HG03064 (cell line): ENCODE results near the gene FAM83F.

ENCODE experiments used
- ATAC-seq: cut with Tn5 transposase; IDR thresholded peaks from one replicate; pipeline ENCODE4 v1.9.1; 2021; ENCODE audit warnings: low read depth; ENCODE audit not compliant: unreplicated experiment

Gene FAM83F

DNA sequence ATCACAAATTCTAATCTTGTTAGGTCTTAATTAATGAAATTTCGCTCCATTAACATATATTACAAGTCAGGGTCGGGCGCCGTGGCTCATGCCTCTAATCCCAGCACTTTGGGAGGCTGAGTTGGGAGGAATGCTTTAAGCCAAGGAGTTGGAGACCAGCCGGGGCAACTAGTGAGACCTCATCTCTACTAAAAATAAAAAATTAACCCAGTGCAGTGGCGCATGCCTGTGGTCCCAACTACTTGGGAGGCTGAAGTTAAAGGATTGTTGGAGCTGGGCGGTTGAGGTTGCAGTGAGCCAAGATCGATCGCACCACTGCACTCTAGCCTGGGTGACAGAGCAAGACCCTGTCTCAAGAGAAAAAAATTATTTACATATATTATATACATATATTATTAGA lies 32.7 kb upstream of the FAM83F start:
- no peak for ATAC-seq

DNA sequence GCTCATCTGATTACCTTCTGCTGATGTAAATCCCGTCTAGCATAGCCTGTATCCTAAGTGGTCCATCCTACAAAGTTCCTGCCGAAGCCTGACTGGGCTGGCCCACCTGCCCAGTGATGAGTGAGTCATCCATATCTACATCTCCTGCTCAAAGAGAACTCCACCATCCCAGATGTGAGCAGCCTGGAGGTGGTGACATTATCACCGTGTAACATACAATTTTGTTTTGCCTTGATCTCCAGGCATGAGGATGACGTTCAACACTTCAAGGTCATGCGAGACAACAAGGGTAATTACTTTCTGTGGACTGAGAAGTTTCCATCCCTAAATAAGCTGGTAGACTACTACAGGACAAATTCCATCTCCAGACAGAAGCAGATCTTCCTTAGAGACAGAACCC lies 29.0 kb upstream of the FAM83F start:
- ATAC-seq = no peak

DNA sequence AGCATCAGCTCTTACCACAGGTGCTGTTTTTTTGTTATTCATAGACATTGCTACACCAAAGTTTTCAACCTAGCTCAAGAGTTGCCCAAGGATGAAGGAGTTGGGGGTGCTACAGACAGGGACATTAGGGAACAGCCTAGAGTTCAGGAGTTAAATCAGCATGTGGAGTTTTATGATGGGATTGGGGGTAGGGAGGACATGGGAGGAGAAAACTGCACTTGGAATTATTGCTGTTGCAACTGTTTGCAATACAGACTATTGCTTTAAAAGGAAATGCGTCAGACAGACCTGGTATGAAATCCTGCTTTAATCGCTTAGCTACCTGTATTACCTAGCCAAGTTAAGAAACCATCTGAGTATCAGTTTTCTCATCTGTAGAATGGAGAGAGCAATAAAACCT lies 28.3 kb upstream of the FAM83F start:
- no peak for ATAC-seq

GRCh38 chr22:39967103-39967829 lies 27.5 kb upstream of the FAM83F start:
- no peak for ATAC-seq

GRCh38 chr22:39967996-39968972 lies 26.5 kb upstream of the FAM83F start:
- no peak for ATAC-seq

DNA sequence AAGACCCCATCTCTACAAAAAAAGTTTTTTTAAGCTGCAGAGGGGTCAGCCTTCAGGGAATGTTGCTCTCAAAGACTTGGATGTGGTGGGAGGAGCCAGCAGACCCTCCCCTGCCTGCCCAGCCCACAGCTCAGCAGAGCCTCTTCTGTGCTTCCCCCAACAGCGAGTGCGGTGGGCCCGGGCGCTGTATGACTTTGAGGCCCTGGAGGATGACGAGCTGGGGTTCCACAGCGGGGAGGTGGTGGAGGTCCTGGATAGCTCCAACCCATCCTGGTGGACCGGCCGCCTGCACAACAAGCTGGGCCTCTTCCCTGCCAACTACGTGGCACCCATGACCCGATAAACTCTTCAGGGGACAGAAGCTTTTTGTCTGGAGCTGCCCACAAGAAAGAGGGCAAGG lies 24.0 kb upstream of the FAM83F start:
- ATAC-seq = no peak

DNA sequence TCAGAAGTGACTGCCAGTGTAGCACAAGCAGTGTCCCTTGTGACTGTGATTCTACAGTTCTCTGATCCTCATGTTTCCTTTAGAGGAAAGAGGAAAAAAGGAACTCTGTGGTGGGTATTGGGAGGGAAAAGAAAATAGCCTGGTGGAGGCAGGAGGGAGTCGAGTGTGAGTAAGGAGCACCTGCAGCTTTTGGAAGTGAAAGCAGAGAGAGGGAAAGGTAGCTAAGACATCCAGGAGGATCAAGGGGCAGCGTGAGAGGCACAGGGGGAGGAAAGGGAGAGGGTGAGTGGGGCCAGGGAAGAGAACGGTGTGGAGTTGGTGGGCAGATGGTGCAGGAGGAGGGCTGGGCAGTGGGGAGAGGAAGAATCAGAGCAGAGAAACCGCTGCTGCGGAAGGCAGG lies 22.1 kb upstream of the FAM83F start:
- ATAC-seq = no peak

- ATAC-seq = no peak
Observed at GRCh38 chr22:39973656-39974055, 21.1 kb upstream of the FAM83F start.

GRCh38 chr22:39974065-39974464 lies 20.7 kb upstream of the FAM83F start:
- ATAC-seq = no peak

- ATAC-seq = no peak
Observed at GRCh38 chr22:39979048-39979447, 15.7 kb upstream of the FAM83F start.

GRCh38 chr22:39979458-39979857 lies 15.3 kb upstream of the FAM83F start:
- no peak for ATAC-seq

DNA sequence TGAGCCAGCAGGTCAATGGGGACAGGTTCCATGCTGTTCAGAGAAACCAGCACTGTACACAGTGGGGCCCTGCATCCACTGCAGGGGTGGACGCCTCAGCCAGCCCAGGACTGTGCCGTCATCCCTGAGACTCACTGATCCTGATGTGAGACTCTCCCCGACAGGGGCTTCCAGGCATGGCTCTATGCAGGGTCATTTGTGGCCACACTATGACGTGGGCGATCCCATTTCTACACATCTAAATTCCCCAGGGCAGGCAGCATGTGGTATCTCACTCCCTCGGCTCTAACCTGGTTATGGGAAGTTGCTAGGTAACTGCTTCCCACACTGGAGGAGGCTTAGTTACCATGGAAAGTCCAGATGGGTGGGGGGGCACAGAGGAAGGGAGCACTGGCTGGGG lies 14.2 kb upstream of the FAM83F start:
- ATAC-seq = no peak

- no peak for ATAC-seq
Observed at GRCh38 chr22:39983346-39983745, 11.4 kb upstream of the FAM83F start.

DNA sequence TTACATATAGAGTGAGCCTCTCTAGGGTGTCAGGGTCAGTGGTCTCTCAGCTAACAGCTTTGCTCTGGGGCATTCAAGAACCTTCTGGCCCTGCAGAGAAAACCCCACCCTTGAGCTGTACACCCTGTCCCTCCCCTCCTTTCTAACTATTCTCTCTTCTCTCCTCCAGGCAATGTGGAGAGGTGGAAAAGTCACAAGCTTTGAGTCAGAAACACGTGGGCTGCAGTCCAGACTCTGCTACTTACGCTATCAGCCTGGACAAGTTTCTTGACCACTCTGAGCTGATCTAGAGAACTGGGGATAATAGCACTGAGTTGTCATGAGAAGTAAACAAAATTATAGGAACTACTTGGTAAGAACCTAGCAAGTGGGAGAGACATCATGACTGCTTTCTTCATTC lies 10.7 kb upstream of the FAM83F start:
- no peak for ATAC-seq

DNA sequence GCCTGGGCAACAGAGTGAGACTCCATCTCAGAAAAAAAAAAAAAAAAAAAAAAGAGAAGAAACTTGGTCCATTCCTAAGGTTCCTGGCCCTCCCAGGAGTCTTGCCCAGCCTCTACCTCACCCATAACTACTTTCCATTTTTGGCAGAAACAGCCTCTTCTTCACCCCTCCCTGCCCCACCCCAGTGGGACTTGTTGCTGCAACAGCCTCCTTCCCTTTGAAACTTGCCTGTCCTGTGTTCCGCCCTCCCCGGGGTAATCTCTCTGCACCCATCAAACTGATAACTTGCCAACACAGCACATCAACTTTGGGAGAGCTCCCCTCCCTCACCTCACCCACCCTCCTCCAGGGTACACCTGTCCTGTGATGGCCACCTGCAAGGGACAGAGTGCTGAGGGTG lies 10.0 kb upstream of the FAM83F start:
- no peak for ATAC-seq

- no peak for ATAC-seq
Observed at GRCh38 chr22:39985383-39986035, 9.2 kb upstream of the FAM83F start.

GRCh38 chr22:39988386-39989114 lies 6.2 kb upstream of the FAM83F start:
- no peak for ATAC-seq

DNA sequence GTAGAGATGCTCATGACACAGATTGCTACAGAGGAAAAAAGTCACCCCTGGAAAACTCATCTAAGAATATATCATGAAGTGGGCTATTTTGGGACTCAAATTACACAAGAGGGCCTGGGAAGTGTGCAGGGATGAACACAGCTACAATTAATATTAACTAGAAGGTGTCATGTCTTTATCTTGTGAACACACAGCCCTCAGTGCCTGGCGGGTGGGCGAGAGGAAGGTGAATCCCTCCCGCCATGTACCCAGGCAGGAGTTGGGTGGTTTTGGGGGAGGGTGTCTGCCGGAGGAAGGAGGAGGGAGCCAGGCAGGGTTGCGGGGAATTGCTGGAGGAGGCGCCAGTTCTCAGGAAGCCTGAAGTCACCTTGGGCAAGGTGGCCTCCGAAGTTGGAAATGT lies 5.1 kb upstream of the FAM83F start:
- ATAC-seq = no peak

DNA sequence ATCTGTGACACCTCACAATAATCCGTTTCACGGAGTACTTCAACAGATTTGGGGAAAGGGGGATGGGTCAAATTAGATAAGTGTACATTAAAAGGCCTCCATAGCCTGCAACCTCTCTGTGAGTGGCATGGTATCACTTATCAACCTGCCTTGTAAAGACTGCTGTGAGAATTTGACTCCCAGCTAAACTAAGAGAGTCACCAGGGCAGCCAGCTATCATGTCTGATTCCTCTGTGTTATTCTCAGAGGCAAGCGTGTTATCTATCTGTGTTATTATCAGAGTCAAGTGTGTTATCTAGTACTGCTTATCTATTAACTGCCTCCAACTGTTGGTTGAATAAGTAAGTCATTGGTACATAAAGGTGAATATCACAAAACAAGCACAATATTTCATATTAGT lies 4.1 kb upstream of the FAM83F start:
- ATAC-seq = no peak

DNA sequence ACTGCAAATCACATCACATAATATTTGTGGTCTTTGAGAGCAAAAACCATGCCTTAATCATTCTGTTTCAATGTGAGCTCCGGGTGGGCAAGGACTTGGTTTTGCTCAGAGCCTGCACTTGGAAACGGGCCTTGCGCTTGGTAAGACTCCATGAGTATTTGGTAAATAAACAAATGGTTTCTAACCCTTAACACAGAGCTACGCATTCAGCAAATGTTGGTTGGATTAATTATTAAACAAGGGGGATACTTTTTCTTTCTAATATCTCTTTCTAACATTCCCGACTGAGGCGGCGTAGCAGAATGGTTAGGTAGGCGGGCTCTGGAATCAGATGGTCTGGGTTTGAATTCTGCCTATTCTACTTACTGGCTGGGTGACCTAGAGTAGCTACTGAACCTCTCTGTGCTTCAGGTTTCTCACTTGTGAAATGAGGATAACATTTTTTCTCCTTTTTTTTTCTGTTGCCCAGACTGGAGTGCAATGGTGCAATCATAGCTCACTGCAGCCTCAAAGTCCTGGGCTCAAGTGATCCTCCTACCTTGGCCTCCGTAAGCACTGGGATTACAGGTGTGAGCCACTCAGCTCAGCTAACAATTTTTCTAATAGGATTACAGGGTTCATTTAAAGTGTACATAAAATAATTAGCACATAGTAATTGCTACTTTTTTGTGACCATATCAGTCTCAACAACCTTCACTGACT lies 3.4 kb upstream of the FAM83F start:
- ATAC-seq = no peak
